ENCODE data around the gene C9orf72. TPM values are rescaled to one million over a fixed set of nuclear protein-coding genes. Genes with fewer than 3 reads are reported as not detected.

Gene C9orf72
- total and polyA plus RNA-seq, 9 of the 15 experiments (the other 6 are each of a cell fraction or from before 2014, with no cell fraction given): 2.3 to 7.3 (median 4.1) TPM

DNA sequence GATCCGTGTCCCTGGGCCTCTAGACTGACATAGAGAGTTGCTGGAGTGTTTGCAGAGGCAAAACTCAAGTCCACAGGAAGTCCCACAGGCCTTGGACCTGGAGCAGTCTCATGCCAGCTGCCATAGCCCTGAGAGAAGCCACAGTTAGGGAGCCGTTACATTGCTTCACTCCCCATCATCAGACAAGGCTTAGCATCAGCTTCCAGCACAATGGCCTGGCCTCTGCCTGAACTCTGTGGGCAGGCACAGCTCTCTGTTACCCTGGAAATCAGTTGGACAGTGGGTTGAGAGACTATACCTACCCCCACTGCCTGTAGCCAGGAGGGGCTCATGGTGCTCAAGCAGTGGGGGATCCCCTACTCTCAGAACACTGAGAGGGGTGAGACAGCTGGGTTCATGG is 16.2 kb upstream of the C9orf72 start:
- Histone ChIP-seq H3K27ac (ENCODE audit: extremely low read depth, low read depth, low read length) (no peak overlapping the region), H3K9me3 (replicated peaks; ENCODE audit: control insufficient read depth, insufficient read depth, low read depth, low read length) (no peaks in the 10 kb centered on the region), H3K27me3 (ENCODE audit: control insufficient read depth in 2 of 2, insufficient read depth in 2 of 2, low read length in 2 of 2) (no peaks in the 10 kb centered on the region), H3K4me1 (replicated peaks in 1 of 2; ENCODE audit: control insufficient read depth in 2 of 2, insufficient read depth in 2 of 2, low read length in 2 of 2) (no peaks in the 10 kb centered on the region), H3K36me3 (ENCODE audit: control insufficient read depth, insufficient read depth, low read length) (no peaks in the 10 kb centered on the region), H3K4me3 (no peak overlapping the region), H2AFZ (ENCODE audit: low read depth, low read length) (no peak overlapping the region), H3K4me2 (ENCODE audit: insufficient read depth, low read length) (no peak overlapping the region), H3K9me1 (ENCODE audit: control insufficient read depth, insufficient read depth, low read length) (no peaks in the 10 kb centered on the region), H4K20me1 (replicated peaks; ENCODE audit: control insufficient read depth, insufficient read depth, low read length) (no peaks in the 10 kb centered on the region), H3K9ac (ENCODE audit: insufficient read depth in 1 of 2, low read depth in 2 of 2, low read length in 2 of 2) (no peak overlapping the region), H3K79me2 (ENCODE audit: control insufficient read depth, insufficient read depth, low read length) (no peaks in the 10 kb centered on the region)
- no TSS peak for BruUV-seq (replicated peaks)
- intact Hi-C loops (cut with micrococcal nuclease): no loop called here
- in situ Hi-C loops (cut with MboI): no loop called here
- ChIA-PET POLR2A (interaction anchor here (0.5 kb wide), 1 partner anchor 701 kb away, joined by 3 read pairs; no protein-coding TSS in a partner anchor), CTCF (ENCODE audit: low intra/inter-chr PET ratio) (no interaction called here)
- no peak for ATAC-seq
- 14% methylated on average over 1 of the region's 2 CpGs for WGBS (ENCODE audit: insufficient coverage, low coverage, missing lambda C conversion rate)
- no peak for FAIRE-seq
- no peak for DNase-seq (ENCODE audit: extremely low read depth in 1 of 4, low spot score in 3 of 4)
- TF ChIP-seq, protein P1, sequence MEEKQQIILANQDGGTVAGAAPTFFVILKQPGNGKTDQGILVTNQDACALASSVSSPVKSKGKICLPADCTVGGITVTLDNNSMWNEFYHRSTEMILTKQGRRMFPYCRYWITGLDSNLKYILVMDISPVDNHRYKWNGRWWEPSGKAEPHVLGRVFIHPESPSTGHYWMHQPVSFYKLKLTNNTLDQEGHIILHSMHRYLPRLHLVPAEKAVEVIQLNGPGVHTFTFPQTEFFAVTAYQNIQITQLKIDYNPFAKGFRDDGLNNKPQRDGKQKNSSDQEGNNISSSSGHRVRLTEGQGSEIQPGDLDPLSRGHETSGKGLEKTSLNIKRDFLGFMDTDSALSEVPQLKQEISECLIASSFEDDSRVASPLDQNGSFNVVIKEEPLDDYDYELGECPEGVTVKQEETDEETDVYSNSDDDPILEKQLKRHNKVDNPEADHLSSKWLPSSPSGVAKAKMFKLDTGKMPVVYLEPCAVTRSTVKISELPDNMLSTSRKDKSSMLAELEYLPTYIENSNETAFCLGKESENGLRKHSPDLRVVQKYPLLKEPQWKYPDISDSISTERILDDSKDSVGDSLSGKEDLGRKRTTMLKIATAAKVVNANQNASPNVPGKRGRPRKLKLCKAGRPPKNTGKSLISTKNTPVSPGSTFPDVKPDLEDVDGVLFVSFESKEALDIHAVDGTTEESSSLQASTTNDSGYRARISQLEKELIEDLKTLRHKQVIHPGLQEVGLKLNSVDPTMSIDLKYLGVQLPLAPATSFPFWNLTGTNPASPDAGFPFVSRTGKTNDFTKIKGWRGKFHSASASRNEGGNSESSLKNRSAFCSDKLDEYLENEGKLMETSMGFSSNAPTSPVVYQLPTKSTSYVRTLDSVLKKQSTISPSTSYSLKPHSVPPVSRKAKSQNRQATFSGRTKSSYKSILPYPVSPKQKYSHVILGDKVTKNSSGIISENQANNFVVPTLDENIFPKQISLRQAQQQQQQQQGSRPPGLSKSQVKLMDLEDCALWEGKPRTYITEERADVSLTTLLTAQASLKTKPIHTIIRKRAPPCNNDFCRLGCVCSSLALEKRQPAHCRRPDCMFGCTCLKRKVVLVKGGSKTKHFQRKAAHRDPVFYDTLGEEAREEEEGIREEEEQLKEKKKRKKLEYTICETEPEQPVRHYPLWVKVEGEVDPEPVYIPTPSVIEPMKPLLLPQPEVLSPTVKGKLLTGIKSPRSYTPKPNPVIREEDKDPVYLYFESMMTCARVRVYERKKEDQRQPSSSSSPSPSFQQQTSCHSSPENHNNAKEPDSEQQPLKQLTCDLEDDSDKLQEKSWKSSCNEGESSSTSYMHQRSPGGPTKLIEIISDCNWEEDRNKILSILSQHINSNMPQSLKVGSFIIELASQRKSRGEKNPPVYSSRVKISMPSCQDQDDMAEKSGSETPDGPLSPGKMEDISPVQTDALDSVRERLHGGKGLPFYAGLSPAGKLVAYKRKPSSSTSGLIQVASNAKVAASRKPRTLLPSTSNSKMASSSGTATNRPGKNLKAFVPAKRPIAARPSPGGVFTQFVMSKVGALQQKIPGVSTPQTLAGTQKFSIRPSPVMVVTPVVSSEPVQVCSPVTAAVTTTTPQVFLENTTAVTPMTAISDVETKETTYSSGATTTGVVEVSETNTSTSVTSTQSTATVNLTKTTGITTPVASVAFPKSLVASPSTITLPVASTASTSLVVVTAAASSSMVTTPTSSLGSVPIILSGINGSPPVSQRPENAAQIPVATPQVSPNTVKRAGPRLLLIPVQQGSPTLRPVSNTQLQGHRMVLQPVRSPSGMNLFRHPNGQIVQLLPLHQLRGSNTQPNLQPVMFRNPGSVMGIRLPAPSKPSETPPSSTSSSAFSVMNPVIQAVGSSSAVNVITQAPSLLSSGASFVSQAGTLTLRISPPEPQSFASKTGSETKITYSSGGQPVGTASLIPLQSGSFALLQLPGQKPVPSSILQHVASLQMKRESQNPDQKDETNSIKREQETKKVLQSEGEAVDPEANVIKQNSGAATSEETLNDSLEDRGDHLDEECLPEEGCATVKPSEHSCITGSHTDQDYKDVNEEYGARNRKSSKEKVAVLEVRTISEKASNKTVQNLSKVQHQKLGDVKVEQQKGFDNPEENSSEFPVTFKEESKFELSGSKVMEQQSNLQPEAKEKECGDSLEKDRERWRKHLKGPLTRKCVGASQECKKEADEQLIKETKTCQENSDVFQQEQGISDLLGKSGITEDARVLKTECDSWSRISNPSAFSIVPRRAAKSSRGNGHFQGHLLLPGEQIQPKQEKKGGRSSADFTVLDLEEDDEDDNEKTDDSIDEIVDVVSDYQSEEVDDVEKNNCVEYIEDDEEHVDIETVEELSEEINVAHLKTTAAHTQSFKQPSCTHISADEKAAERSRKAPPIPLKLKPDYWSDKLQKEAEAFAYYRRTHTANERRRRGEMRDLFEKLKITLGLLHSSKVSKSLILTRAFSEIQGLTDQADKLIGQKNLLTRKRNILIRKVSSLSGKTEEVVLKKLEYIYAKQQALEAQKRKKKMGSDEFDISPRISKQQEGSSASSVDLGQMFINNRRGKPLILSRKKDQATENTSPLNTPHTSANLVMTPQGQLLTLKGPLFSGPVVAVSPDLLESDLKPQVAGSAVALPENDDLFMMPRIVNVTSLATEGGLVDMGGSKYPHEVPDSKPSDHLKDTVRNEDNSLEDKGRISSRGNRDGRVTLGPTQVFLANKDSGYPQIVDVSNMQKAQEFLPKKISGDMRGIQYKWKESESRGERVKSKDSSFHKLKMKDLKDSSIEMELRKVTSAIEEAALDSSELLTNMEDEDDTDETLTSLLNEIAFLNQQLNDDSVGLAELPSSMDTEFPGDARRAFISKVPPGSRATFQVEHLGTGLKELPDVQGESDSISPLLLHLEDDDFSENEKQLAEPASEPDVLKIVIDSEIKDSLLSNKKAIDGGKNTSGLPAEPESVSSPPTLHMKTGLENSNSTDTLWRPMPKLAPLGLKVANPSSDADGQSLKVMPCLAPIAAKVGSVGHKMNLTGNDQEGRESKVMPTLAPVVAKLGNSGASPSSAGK (IDR thresholded peaks at IDR 0.05): no peak
- TF ChIP-seq ZNF518B (CRISPR knock-in tag; IDR thresholded peaks at IDR 0.05): no peak
- TF ChIP-seq BDP1 (IDR thresholded peaks at IDR 0.05; ENCODE audit: insufficient read depth, insufficient read length): no peak
- TF ChIP-seq, protein P2, sequence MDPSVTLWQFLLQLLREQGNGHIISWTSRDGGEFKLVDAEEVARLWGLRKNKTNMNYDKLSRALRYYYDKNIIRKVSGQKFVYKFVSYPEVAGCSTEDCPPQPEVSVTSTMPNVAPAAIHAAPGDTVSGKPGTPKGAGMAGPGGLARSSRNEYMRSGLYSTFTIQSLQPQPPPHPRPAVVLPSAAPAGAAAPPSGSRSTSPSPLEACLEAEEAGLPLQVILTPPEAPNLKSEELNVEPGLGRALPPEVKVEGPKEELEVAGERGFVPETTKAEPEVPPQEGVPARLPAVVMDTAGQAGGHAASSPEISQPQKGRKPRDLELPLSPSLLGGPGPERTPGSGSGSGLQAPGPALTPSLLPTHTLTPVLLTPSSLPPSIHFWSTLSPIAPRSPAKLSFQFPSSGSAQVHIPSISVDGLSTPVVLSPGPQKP (CRISPR knock-in tag; IDR thresholded peaks at IDR 0.05): no peak
- TF ChIP-seq TCF7 (IDR thresholded peaks at IDR 0.05; ENCODE audit: borderline replicate concordance): no peak

All from K562 (cell line).